IMR-90 (cell line): ENCODE data around the gene CTNNA2. TPM values are rescaled to one million over a fixed set of nuclear protein-coding genes. Genes with fewer than 3 reads are reported as not detected.
"Not testable (repeated sequence)": the region's sequence is repeated elsewhere in the genome, so short reads cannot be mapped to it uniquely, and the experiment has no call there.

ENCODE experiments used
- ATAC-seq: fragments of 200-7000 bp; cut with Tn5 transposase; 2 replicates; pipeline ENCODE4 v1.9.1; 2020; ENCODE audit warnings: low read depth, mild to moderate bottlenecking, moderate library complexity
- BruUV-seq: library from RNA; stranded (reverse); fragments of 400-500 nt; replicated peaks from 2 replicates; lab custom pipeline; 2021; lab: Mats Ljungman, UMichigan
- CTCF ChIA-PET: fragments of 300-600 bp; formaldehyde crosslinking; extraction: SDS; loops from one replicate; lab custom pipeline; 2021; ENCODE audit warnings: antibody characterized with exemption; lab: Yijun Ruan, JAX
- POLR2A ChIA-PET: fragments of 300-600 bp; sonication (Branson Sonifier 250); formaldehyde crosslinking; loops from one replicate; lab custom pipeline; 2022; ENCODE audit warnings: antibody characterized with exemption; ENCODE audit not compliant: unreplicated experiment; lab: Charles Lee
- DNase-seq: peaks from one replicate; pipeline ENCODE4 v3.0.0; 2013
- H2AFZ ChIP-seq: replicated peaks from 2 replicates; pipeline ENCODE3; 2013; ENCODE audit warnings: low read length, mild to moderate bottlenecking; ENCODE audit not compliant: poor library complexity
- H2AK5ac ChIP-seq: 2 replicates; pipeline ENCODE4 v1.6.1; 2013; ENCODE audit warnings: low read depth, low read length, inconsistent platforms
- H2AK9ac ChIP-seq: replicated peaks from 2 replicates; pipeline ENCODE3; 2013; ENCODE audit warnings: mild to moderate bottlenecking, low read depth, low read length, moderate library complexity; ENCODE audit not compliant: poor library complexity
- H2BK120ac ChIP-seq: 2 replicates; pipeline ENCODE4 v1.6.1; 2013; ENCODE audit warnings: low read depth, low read length, inconsistent platforms
- H2BK15ac ChIP-seq: 3 replicates; pipeline ENCODE4 v1.6.1; 2013; ENCODE audit warnings: low read depth, low read length, inconsistent platforms
- H2BK20ac ChIP-seq: 2 replicates; pipeline ENCODE4 v1.6.1; 2013; ENCODE audit warnings: low read depth, mild to moderate bottlenecking, inconsistent platforms, low read length, moderate library complexity
- H2BK5ac ChIP-seq: 2 replicates; pipeline ENCODE4 v1.6.1; 2013; ENCODE audit warnings: mild to moderate bottlenecking, low read depth, low read length, inconsistent platforms; ENCODE audit not compliant: poor library complexity, severe bottlenecking
- H3K14ac ChIP-seq: replicated peaks from 2 replicates; pipeline ENCODE4 v1.6.1; 2013; ENCODE audit warnings: low read depth, low read length, inconsistent platforms
- H3K18ac ChIP-seq: 2 replicates; pipeline ENCODE4 v1.6.1; 2013; ENCODE audit warnings: low read depth, low read length, control low read depth
- H3K23ac ChIP-seq: 2 replicates; pipeline ENCODE4 v1.6.1; 2013; ENCODE audit warnings: low read depth, low read length, inconsistent platforms
- H3K27ac ChIP-seq: 2 replicates; pipeline ENCODE4 v1.5.1; 2013; ENCODE audit warnings: mild to moderate bottlenecking, control low read depth, low read length; ENCODE audit not compliant: insufficient read depth
- H3K27me3 ChIP-seq: 2 replicates; pipeline ENCODE4 v1.6.1; 2013; ENCODE audit warnings: low read length; ENCODE audit not compliant: control insufficient read depth, insufficient read depth
- H3K36me3 ChIP-seq: 2 replicates; pipeline ENCODE4 v1.6.1; 2013; ENCODE audit warnings: low read length, mixed read lengths; ENCODE audit not compliant: control insufficient read depth, insufficient read depth
- H3K4ac ChIP-seq: 2 replicates; pipeline ENCODE4 v1.6.1; 2013; ENCODE audit warnings: low read depth, low read length, inconsistent platforms
- H3K4me1 ChIP-seq: 2 replicates; pipeline ENCODE4 v1.6.1; 2013; ENCODE audit warnings: low read length, mixed read lengths; ENCODE audit not compliant: control insufficient read depth, insufficient read depth
- H3K4me2 ChIP-seq: 2 replicates; pipeline ENCODE4 v1.6.1; 2013; ENCODE audit warnings: low read depth, mild to moderate bottlenecking, control low read depth, low read length, moderate library complexity
- H3K4me3 ChIP-seq: 2 replicates; pipeline ENCODE4 v1.5.1; 2013; ENCODE audit warnings: low read depth, mild to moderate bottlenecking, control low read depth, low read length, moderate library complexity; ENCODE audit not compliant: insufficient read depth
- H3K56ac ChIP-seq: 2 replicates; pipeline ENCODE4 v1.6.1; 2013; ENCODE audit warnings: low read length, inconsistent platforms; ENCODE audit not compliant: insufficient read depth; ENCODE audit errors: extremely low read depth
- H3K79me1 ChIP-seq, 2 experiments: 2 replicates each; pipeline ENCODE4 v1.6.1; 2013; ENCODE audit warnings: low read length in 2 of 2, inconsistent platforms in 1 of 2, low read depth in 1 of 2
- H3K9ac ChIP-seq: 2 replicates; pipeline ENCODE4 v1.6.1; 2013; ENCODE audit warnings: low read depth, low read length, control low read depth
- H3K9me1 ChIP-seq: 2 replicates; pipeline ENCODE4 v1.6.1; 2013; ENCODE audit warnings: low read length, inconsistent platforms; ENCODE audit not compliant: insufficient read depth
- H3K9me3 ChIP-seq: 2 replicates; pipeline ENCODE4 v1.6.1; 2013; ENCODE audit warnings: low read length; ENCODE audit not compliant: control insufficient read depth, insufficient read depth
- H4K20me1 ChIP-seq: 2 replicates; pipeline ENCODE4 v1.6.1; 2013; ENCODE audit warnings: low read length, inconsistent platforms; ENCODE audit not compliant: insufficient read depth
- H4K5ac ChIP-seq: 2 replicates; pipeline ENCODE4 v1.6.1; 2013; ENCODE audit warnings: mild to moderate bottlenecking, low read depth, low read length, control low read depth
- H4K8ac ChIP-seq, 2 experiments: 2 replicates each; pipeline ENCODE4 v1.6.1; 2013; ENCODE audit warnings: low read depth in 2 of 2, low read length in 2 of 2, control low read depth in 1 of 2, inconsistent platforms in 1 of 2
- H4K91ac ChIP-seq: 2 replicates; pipeline ENCODE4 v1.6.1; 2013; ENCODE audit warnings: low read depth, low read length, inconsistent platforms; ENCODE audit not compliant: insufficient read depth
- WGBS, 2 experiments: methylation state at CpG; one replicate each; pipeline versions ENCODE4 v1.1.5 to v1.1.7; 2013; ENCODE audit warnings: missing lambda C conversion rate in 2 of 2; ENCODE audit not compliant: insufficient read length in 1 of 2; ENCODE audit errors: extremely low coverage in 2 of 2; 5-methylcytosine and 5-hydroxymethylcytosine counted together
- dilution Hi-C: fragments of 300-500 bp; cut with HindIII; formaldehyde crosslinking; loops from one replicate; pipeline ENCODE4 v1.14.3; 2018; ENCODE audit warnings: low sequenced_read_pairs; ENCODE audit not compliant: unreplicated experiment
- in situ Hi-C: fragments of 300-500 bp; cut with MboI; formaldehyde crosslinking; loops from 3 replicates; pipeline ENCODE4 v1.14.3; 2019; ENCODE audit warnings: low sequenced_read_pairs, inconsistent platforms, mixed read lengths
- intact Hi-C: fragments of 100-400 bp; cut with micrococcal nuclease; formaldehyde crosslinking; loops from 2 replicates; pipeline ENCODE4 v1.10.0; 2022
- polyA plus RNA-seq, 3 experiments: library from polyadenylated mRNA; depleted of rRNA; stranded (reverse); fragments of >200 nt; gene quantifications; 2 replicates each; pipeline ENCODE4 v1.2.3, GENCODE V29; 2012; ENCODE audit warnings: low replicate concordance in 1 of 3
- total RNA-seq: library from RNA; depleted of rRNA; stranded (reverse); fragments of >200 nt; gene quantifications from 2 replicates; pipeline ENCODE4 v1.2.3, GENCODE V29; 2012

CTNNA2 gene
- total and polyA plus RNA-seq, 2 of the 4 experiments (the other 2 are of a cell fraction) = not detected

DNA sequence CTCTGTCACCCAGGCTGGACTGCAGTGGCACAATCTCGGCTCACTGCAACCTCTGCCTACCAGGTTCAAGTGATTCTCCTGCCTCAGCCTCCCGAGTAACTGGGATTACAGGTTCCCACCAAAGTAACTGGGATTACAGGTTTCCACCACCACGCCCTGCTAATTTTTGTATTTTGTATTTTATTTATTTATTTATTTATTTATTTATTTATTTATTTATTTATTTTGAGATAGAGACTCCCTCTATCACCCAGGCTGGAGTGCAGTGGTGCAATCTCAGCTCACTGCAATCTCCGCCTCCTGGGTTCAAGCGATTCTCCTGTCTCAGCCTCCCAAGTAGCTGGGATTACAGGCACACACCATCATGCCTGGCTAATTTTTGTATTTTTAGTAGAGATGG lies 633.9 kb downstream of the CTNNA2 start:
- H3K9me3 ChIP-seq, H4K20me1 ChIP-seq, in situ Hi-C loops, BruUV-seq, H3K27me3 ChIP-seq, H3K56ac ChIP-seq, H4K5ac ChIP-seq, H3K9ac ChIP-seq, H2BK20ac ChIP-seq, H3K27ac ChIP-seq, dilution Hi-C loops, H3K9me1 ChIP-seq, H3K36me3 ChIP-seq, H2BK120ac ChIP-seq, ATAC-seq, H3K23ac ChIP-seq, H3K4me3 ChIP-seq, H3K4me1 ChIP-seq, H2AK5ac ChIP-seq, H3K4ac ChIP-seq, DNase-seq, H2BK5ac ChIP-seq, POLR2A ChIA-PET, H3K14ac ChIP-seq, CTCF ChIA-PET, H3K4me2 ChIP-seq, H4K8ac ChIP-seq, H2AK9ac ChIP-seq, H2BK15ac ChIP-seq, H2AFZ ChIP-seq, H4K91ac ChIP-seq, intact Hi-C loops, H3K18ac ChIP-seq, H3K79me1 ChIP-seq: not testable (repeated sequence)
- no CpG with 5 or more reads among the region's 5 CpGs for WGBS, 2 experiments
